Liver (tissue), 9 donors: Measurements from ENCODE around the gene DNAJC22. TPM values are rescaled to one million over a fixed set of nuclear protein-coding genes. Genes with fewer than 3 reads are reported as not detected.

Experiments used
- DNase-seq: peaks from one replicate; pipeline ENCODE4 v3.0.0-alpha.2; 2017; ENCODE audit warnings: low spot score
- H3K27ac ChIP-seq, 2 donors: one replicate each; pipeline ENCODE4 v1.7.0; 2013; ENCODE audit warnings: inconsistent platforms in 2 of 2, low read length in 2 of 2, control low read depth in 1 of 2, low read depth in 1 of 2, mild to moderate bottlenecking in 1 of 2
- H3K27me3 ChIP-seq, 4 donors: one replicate each; pipeline versions ENCODE4 v1.6.1 to v1.7.0; 2013; ENCODE audit warnings: low read length in 3 of 4, inconsistent platforms in 1 of 4, mild to moderate bottlenecking in 1 of 4, moderate library complexity in 1 of 4; ENCODE audit not compliant: control insufficient read depth in 4 of 4, insufficient read depth in 4 of 4
- H3K36me3 ChIP-seq, 4 donors: one replicate each; pipeline versions ENCODE4 v1.6.1 to v1.7.0; 2013; ENCODE audit warnings: low read length in 3 of 4, mild to moderate bottlenecking in 3 of 4, low read depth in 1 of 4, moderate library complexity in 1 of 4; ENCODE audit not compliant: control insufficient read depth in 4 of 4, insufficient read depth in 3 of 4
- H3K4me1 ChIP-seq, 4 donors: one replicate each; pipeline versions ENCODE4 v1.6.1 to v1.7.0; 2013; ENCODE audit warnings: low read length in 3 of 4, mild to moderate bottlenecking in 3 of 4, moderate library complexity in 1 of 4; ENCODE audit not compliant: control insufficient read depth in 4 of 4, insufficient read depth in 4 of 4
- H3K4me3 ChIP-seq, 3 donors: one replicate each; pipeline versions ENCODE4 v1.6.1 to v1.7.0; 2013; ENCODE audit warnings: low read length in 3 of 3, control low read depth in 1 of 3, low read depth in 1 of 3, mild to moderate bottlenecking in 1 of 3
- H3K9ac ChIP-seq, 2 donors: one replicate each; pipeline ENCODE4 v1.7.0; 2013; ENCODE audit warnings: low read length in 2 of 2, mild to moderate bottlenecking in 2 of 2, moderate library complexity in 2 of 2, control low read depth in 1 of 2, low read depth in 1 of 2
- H3K9me3 ChIP-seq, 4 donors: one replicate each; pipeline versions ENCODE4 v1.6.1 to v1.7.0; 2013; ENCODE audit warnings: low read length in 3 of 4; ENCODE audit not compliant: control insufficient read depth in 4 of 4
- CTCF ChIP-seq: fragments of 150-350 bp; IDR thresholded peaks from 2 replicates; pipeline ENCODE4 v1.5.1; 2017; ENCODE audit warnings: improper control_type of control experiment, low read depth, low read length; ENCODE audit not compliant: missing input control
- EGR1 ChIP-seq, 2 donors: IDR thresholded peaks; 2 replicates each; pipeline ENCODE4 v1.6.1; 2016 to 2018; ENCODE audit warnings: antibody characterized with exemption in 2 of 2, low read depth in 2 of 2
- FOXA1 ChIP-seq: IDR thresholded peaks from 2 replicates; pipeline ENCODE4 v1.6.1; 2016; ENCODE audit warnings: antibody characterized with exemption
- GABPA ChIP-seq, 2 donors: IDR thresholded peaks in 1 of 2; conservative IDR thresholded peaks in 1 of 2; 2 replicates each; pipeline ENCODE4 v1.6.1; 2016; ENCODE audit warnings: antibody characterized with exemption in 2 of 2, mild to moderate bottlenecking in 1 of 2, moderate library complexity in 1 of 2
- HNF4A ChIP-seq, 2 donors: conservative IDR thresholded peaks; 2 replicates each; pipeline ENCODE4 v1.6.1; 2016; ENCODE audit warnings: antibody characterized with exemption in 2 of 2, mild to moderate bottlenecking in 2 of 2
- HNF4G ChIP-seq: IDR thresholded peaks from 2 replicates; pipeline ENCODE4 v1.6.1; 2016; ENCODE audit warnings: antibody characterized with exemption
- JUND ChIP-seq, 2 donors: IDR thresholded peaks; 2 replicates each; pipeline ENCODE4 v1.6.1; 2016; ENCODE audit warnings: antibody characterized with exemption in 2 of 2
- MAX ChIP-seq: IDR thresholded peaks from 2 replicates; pipeline ENCODE4 v1.6.1; 2016; ENCODE audit warnings: antibody characterized with exemption
- NR2F2 ChIP-seq: IDR thresholded peaks from 2 replicates; pipeline ENCODE4 v1.6.1; 2016; ENCODE audit warnings: antibody characterized with exemption
- RAD21 ChIP-seq, 2 donors: IDR thresholded peaks; 2 replicates each; pipeline ENCODE4 v1.6.1; 2016; ENCODE audit warnings: antibody characterized with exemption in 2 of 2, mild to moderate bottlenecking in 2 of 2
- REST ChIP-seq: IDR thresholded peaks from 2 replicates; pipeline ENCODE4 v1.6.1; 2016; ENCODE audit warnings: antibody characterized with exemption, mild to moderate bottlenecking
- RXRA ChIP-seq, 2 donors: IDR thresholded peaks; 2 replicates each; pipeline ENCODE4 v1.6.1; 2017 to 2018; ENCODE audit warnings: antibody characterized with exemption in 2 of 2, mild to moderate bottlenecking in 1 of 2
- SP1 ChIP-seq: IDR thresholded peaks from 2 replicates; pipeline ENCODE4 v1.6.1; 2018; ENCODE audit warnings: antibody characterized with exemption, mild to moderate bottlenecking
- TAF1 ChIP-seq: conservative IDR thresholded peaks from 2 replicates; pipeline ENCODE4 v1.6.1; 2016; ENCODE audit warnings: antibody characterized with exemption, mild to moderate bottlenecking
- YY1 ChIP-seq: IDR thresholded peaks from 2 replicates; pipeline ENCODE4 v1.6.1; 2016; ENCODE audit warnings: antibody characterized with exemption, mild to moderate bottlenecking
- WGBS: extraction: QIAGEN DNeasy Blood & Tissue Kit; methylation state at CpG from one replicate; pipeline ENCODE4 v1.1.7; 2013; 5-methylcytosine and 5-hydroxymethylcytosine counted together
- polyA plus RNA-seq, 2 donors: library from polyadenylated mRNA; stranded (reverse) in 1 of 2; unstranded in 1 of 2; fragments of 200-250 nt in 1 of 2; fragments of >200 nt in 1 of 2; fragmentation: Nextera tagmentation in 1 of 2; extraction: Ambion mirVana in 1 of 2; gene quantifications; one replicate each; pipeline versions ENCODE4 v1.2.1 to v1.2.3, GENCODE V29; 2013 to 2015
- total RNA-seq, 2 donors: library from RNA; depleted of rRNA; stranded (reverse); fragments of >200 nt; gene quantifications; one replicate each; pipeline ENCODE4 v1.2.3, GENCODE V29; 2014
- TF ChIP-seq, protein P1 (sequence below): IDR thresholded peaks from 2 replicates; pipeline ENCODE4 v1.6.1; 2016; ENCODE audit warnings: antibody characterized with exemption
- donor health status: healthy.
- donor health status: healthy.
- donor health status: healthy.
- donor health status: healthy.
- donor health status: healthy.

DNAJC22 gene
- total RNA-seq (10 to 100 TPM; 16.6 to 49.4 TPM), polyA plus RNA-seq (10 to 100 TPM; 22.4 to 34.0 TPM)

DNA sequence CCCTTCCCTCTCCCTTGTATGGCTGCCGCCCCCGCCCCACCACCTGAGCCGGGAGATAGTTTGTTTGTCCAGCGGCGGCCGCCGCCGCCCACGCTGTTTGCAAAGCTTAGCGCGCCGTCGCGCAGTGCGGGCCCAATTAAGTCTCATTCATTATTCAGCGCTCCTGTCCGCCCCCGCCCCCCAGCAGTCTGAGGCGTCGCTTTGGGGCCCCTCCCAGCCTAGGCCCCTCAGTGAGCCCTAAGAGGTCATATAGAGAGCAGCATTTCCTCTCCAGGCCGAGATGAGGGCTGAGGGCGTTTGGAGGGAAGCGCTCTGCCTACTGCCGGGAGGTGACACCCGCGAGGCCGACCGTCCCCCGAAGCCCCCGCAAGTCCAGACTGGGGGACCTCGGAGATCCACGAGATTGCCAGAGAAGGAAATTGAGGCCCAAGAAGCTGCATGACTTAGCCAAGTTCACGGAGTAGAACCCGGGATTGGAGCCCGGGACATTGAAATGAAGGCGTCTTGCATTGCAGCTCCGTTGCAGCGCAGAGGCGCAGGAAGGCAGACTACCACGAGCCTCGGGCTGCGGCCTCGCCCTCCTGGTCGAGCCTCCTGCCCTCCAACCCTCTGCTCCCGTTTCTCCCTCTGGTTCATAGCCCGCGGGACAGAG is at the start of gene DNAJC22:
Gene DNAJC22 (plus strand): TSS at position 230 of the 652 bp plus-strand sequence. CDS start 1,985 bp downstream, outside the sequence.
- DNase-seq, result no peak
- Histone ChIP-seq H3K27me3 (no peaks in the 10 kb centered on the region), H3K9me3 (no peaks in the 10 kb centered on the region), H3K4me1 (peaks cover 31 to 60% (median 47%) of the 10 kb centered on the region in 4 donors), H3K9ac (peak within 1 kb of the TSS in 1 of 2 donors; percentile 23), H3K36me3 (peaks cover 1 to 4% (median 3%) of the 10 kb centered on the region in 4 donors), H3K27ac (peak within 1 kb of the TSS in 1 of 2 donors; percentile 49), H3K4me3 (peak within 1 kb of the TSS in 2 of 3 donors; percentile 51 to 67)
- whole genome bisulfite sequencing, result 1% methylated on average over 47 of the region's 47 CpGs
- TF ChIP-seq EGR1 (IDR thresholded peaks at IDR 0.05; ENCODE audit: low read depth in 2 of 2) (peak in 1 of 2 donors; percentile 88), REST (no peak)

- Histone ChIP-seq H3K27ac (no peak overlapping the region), H3K9ac (no peak overlapping the region), H3K4me3 (no peak overlapping the region), H3K27me3 (peaks cover 7 to 13% (median 11%) of the 10 kb centered on the region in 4 donors), H3K4me1 (peaks cover 0 to 14% (median 7%) of the 10 kb centered on the region in 4 donors), H3K36me3 (no peaks in the 10 kb centered on the region), H3K9me3 (no peaks in the 10 kb centered on the region)
- 21% methylated on average over 8 of the region's 8 CpGs for WGBS
- DNase-seq, result no peak
- TF ChIP-seq HNF4G, result no peak
- TF ChIP-seq TAF1, result no peak
- TF ChIP-seq RAD21 (IDR thresholded peaks at IDR 0.05), result no peak
- no peak for TF ChIP-seq JUND (IDR thresholded peaks at IDR 0.05)
- TF ChIP-seq, protein P1, sequence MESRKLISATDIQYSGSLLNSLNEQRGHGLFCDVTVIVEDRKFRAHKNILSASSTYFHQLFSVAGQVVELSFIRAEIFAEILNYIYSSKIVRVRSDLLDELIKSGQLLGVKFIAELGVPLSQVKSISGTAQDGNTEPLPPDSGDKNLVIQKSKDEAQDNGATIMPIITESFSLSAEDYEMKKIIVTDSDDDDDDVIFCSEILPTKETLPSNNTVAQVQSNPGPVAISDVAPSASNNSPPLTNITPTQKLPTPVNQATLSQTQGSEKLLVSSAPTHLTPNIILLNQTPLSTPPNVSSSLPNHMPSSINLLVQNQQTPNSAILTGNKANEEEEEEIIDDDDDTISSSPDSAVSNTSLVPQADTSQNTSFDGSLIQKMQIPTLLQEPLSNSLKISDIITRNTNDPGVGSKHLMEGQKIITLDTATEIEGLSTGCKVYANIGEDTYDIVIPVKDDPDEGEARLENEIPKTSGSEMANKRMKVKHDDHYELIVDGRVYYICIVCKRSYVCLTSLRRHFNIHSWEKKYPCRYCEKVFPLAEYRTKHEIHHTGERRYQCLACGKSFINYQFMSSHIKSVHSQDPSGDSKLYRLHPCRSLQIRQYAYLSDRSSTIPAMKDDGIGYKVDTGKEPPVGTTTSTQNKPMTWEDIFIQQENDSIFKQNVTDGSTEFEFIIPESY, result no peak
- no peak for TF ChIP-seq REST
- no peak for TF ChIP-seq FOXA1
- TF ChIP-seq GABPA (IDR thresholded peaks at IDR 0.05 in 1 of 2, conservative IDR thresholded peaks at IDR 0.05 in 1 of 2), result no peak
- no peak for TF ChIP-seq NR2F2
- TF ChIP-seq EGR1 (IDR thresholded peaks at IDR 0.05; ENCODE audit: low read depth in 2 of 2), result no peak
- TF ChIP-seq CTCF, result no peak
- no peak for TF ChIP-seq RXRA (IDR thresholded peaks at IDR 0.05)
- no peak for TF ChIP-seq SP1
- TF ChIP-seq MAX, result no peak
- no peak for TF ChIP-seq YY1
- no peak for TF ChIP-seq HNF4A (conservative IDR thresholded peaks at IDR 0.05)
Observed at GRCh38 chr12:49297695-49298060, 49.0 kb upstream of the DNAJC22 start.
